GM12864 (cell line): Measurements from ENCODE around the gene RPS6KA3.

Source experiments
- DNase-seq: peaks from one replicate; pipeline ENCODE4 v3.0.0-alpha.2; 2011; ENCODE audit warnings: low read depth
- H3K4me3 ChIP-seq: 2 replicates; pipeline ENCODE4 v1.5.1; 2011; ENCODE audit warnings: mild to moderate bottlenecking, low read depth, low read length, control low read depth
- TF ChIP-seq, protein P1 (sequence below): IDR thresholded peaks from 2 replicates; pipeline ENCODE4 v1.5.1; 2011; ENCODE audit warnings: low read depth, mild to moderate bottlenecking, moderate library complexity, low read length, control low read depth, inconsistent platforms; ENCODE audit errors: missing control alignments

The RPS6KA3 gene

DNA sequence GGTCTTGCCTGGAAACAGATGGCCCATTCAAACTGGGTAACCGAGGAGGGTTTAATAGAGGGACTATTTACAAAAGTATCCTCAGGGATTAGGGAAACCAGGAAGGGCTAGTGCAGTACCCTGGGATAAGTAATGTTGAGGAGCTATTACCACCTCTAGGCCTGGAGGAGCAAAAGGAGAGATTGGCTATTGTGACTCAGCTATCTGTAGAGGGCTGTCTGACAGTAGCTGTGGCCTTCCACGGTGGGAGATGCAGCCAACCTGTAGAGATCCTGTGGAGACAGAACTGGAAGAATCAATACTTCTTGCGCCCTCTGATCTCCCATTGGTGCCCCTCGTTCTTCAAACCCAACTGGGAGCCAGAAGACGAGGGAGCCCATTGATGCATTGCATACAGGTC is 34.1 kb upstream of the RPS6KA3 start:
- DNase-seq: no peak
- H3K4me3 ChIP-seq: no peak overlapping the region
- TF ChIP-seq, protein P1, sequence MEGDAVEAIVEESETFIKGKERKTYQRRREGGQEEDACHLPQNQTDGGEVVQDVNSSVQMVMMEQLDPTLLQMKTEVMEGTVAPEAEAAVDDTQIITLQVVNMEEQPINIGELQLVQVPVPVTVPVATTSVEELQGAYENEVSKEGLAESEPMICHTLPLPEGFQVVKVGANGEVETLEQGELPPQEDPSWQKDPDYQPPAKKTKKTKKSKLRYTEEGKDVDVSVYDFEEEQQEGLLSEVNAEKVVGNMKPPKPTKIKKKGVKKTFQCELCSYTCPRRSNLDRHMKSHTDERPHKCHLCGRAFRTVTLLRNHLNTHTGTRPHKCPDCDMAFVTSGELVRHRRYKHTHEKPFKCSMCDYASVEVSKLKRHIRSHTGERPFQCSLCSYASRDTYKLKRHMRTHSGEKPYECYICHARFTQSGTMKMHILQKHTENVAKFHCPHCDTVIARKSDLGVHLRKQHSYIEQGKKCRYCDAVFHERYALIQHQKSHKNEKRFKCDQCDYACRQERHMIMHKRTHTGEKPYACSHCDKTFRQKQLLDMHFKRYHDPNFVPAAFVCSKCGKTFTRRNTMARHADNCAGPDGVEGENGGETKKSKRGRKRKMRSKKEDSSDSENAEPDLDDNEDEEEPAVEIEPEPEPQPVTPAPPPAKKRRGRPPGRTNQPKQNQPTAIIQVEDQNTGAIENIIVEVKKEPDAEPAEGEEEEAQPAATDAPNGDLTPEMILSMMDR: no peak

DNA sequence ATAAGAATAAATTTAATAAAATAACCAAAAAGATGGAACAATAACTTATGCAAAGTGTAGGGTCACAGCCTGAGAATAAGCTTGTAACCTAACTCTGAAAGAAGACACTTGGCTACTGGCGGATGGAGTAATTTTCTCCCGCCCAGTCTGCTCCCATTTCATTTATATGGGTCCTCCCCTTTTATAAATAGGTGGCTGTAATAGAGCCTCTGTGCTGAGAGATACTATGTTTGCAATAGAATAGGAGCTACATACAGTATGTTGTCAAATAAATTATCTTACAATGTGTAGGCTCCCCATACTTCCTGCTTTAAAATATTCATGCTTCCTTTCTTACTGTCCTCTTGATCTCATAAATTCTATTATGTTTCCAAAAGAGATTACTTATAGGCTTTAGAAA is 28.2 kb upstream of the RPS6KA3 start:
- DNase-seq: no peak
- no peak overlapping the region for H3K4me3 ChIP-seq
- TF ChIP-seq, protein P1: no peak

GRCh38 chrX:20294284-20294683 is 27.6 kb upstream of the RPS6KA3 start:
- TF ChIP-seq, protein P1: no peak
- H3K4me3 ChIP-seq: no peak overlapping the region
- no peak for DNase-seq

GRCh38 chrX:20285511-20285910 is 18.8 kb upstream of the RPS6KA3 start:
- no peak overlapping the region for H3K4me3 ChIP-seq
- DNase-seq: no peak
- TF ChIP-seq, protein P1: no peak

GRCh38 chrX:20284992-20285391 is 18.3 kb upstream of the RPS6KA3 start:
- DNase-seq: no peak
- TF ChIP-seq, protein P1: no peak

GRCh38 chrX:20284444-20284843 is 17.7 kb upstream of the RPS6KA3 start:
- TF ChIP-seq, protein P1: no peak
- no peak for DNase-seq
- no peak overlapping the region for H3K4me3 ChIP-seq

More at GRCh38 chrX:20284992-20285391, 18.3 kb upstream of the RPS6KA3 start:
- H3K4me3 ChIP-seq: no peak overlapping the region

- TF ChIP-seq, protein P1: no peak
- no peak overlapping the region for H3K4me3 ChIP-seq
- DNase-seq: no peak
Observed at GRCh38 chrX:20280938-20281337, 14.2 kb upstream of the RPS6KA3 start.
